ENCODE data around the gene CFAP300.

DNA sequence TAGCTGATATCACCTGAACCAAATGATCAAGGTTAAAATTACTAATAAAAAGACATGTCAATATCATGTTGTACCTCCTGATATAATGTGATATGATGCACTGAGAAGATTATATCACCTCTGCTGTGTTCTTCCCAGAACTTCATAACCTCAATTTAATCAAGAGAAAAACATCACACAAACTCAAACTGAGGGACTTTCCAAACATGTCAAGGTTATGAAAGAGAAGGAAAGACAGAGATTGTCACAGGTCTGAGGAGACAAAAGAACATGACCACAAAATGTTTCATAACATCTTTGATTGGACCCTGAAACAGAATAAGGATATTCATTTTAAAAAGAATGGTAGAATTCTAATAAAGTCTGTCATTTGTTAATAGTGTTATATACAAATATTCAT, 43.0 kb upstream of the CFAP300 start:
- TF ChIP-seq CTCF (IDR thresholded peaks at IDR 0.05; ENCODE audit: low read depth, low read length), result no peak
- TF ChIP-seq EZH2phosphoT487 (IDR thresholded peaks at IDR 0.05; ENCODE audit: low read depth), result no peak
